Measurements from ENCODE around the gene PCID2.
A peak's percentile ranks its signal among the peaks of the same experiment; 100 is the strongest.
"Not testable (repeated sequence)": the region's sequence is repeated elsewhere in the genome, so short reads cannot be mapped to it uniquely, and the experiment has no call there.

PCID2 gene

DNA sequence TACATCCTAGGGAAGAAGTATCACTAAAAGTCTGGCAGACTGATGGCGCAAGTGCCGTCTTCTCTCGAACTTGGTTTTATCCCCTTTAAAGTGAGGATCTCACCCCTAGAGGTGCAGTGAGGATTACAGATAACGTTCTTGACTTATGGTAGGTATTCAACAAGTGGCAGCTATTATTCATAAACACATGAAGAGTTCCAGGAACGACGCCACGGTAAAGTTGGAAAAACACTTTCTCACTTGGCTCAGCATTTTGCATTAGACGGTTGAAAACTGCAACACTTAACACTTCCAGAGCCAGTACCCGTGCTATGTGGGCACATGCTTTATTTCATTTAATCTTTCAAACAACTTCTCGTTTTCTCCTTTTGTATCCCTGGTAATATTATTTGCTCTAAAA lies 41.3 kb downstream of the PCID2 start:
- no peak for DNase-seq

GRCh38 chr13:113166681-113167080 lies 41.8 kb downstream of the PCID2 start:
- DNase-seq, result no peak

GRCh38 chr13:113166266-113166665 lies 42.2 kb downstream of the PCID2 start:
- DNase-seq, result no peak

DNA sequence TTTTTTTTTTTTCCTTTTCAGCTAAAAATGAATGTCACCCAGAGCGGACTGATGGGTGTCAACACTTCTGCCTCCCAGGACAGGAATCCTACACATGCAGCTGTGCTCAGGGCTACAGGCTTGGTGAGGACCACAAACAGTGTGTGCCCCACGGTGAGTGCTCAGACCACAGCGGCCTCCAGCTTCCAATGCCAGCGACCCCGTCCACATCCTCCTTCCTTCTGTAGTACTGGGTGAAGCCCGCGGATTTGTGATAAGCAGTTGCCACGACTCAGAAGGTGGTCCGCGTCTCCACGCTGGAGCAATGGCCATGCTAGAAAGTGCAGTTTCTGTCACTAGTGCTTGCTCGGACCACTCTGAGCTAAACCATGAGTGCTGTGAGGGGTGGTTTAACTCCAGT lies 44.0 kb downstream of the PCID2 start:
- no peak for DNase-seq

- DNase-seq, result no peak
Measured at GRCh38 chr13:113162783-113163685, 45.4 kb downstream of the PCID2 start.

DNA sequence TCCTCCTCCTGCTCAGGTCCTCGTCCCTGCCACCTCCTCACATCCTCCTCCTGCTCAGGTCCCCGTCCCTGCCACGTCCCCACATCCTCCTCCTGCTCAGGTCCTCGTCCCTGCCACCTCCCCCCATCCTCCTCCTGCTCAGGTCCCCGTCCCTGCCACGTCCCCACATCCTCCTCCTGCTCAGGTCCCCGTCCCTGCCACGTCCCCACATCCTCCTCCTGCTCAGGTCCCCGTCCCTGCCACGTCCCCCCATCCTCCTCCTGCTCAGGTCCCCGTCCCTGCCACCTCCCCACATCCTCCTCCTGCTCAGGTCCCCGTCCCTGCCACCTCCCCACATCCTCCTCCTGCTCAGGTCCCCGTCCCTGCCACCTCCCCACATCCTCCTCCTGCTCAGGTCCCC lies 46.5 kb downstream of the PCID2 start:
- DNase-seq, result not testable (repeated sequence)

GRCh38 chr13:113161433-113161832 lies 47.0 kb downstream of the PCID2 start:
- no peak for DNase-seq

GRCh38 chr13:113160983-113161382 lies 47.5 kb downstream of the PCID2 start:
- DNase-seq, result no peak

DNA sequence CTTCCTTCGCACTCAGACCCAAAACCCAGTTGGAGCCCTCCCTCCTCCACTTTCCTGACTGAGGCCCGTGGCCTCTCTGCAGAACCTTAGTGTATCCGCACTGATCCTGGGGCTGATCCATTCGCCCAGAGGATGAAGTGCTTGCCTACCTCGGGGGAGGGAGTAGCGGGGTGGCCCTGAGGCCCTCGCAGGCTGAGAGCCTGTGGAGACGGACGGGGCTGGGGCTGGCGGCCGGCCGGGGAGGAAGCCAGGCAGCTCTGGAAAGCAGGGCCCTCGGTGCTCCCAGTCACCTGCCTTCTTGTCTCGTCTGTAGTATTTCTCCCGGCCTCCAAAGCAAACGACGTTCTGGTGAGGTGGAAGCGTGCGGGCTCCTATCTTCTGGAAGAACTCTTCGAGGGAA lies 48.8 kb downstream of the PCID2 start:
- no peak for DNase-seq

- no peak for DNase-seq
Measured at GRCh38 chr13:113158946-113159345, 49.5 kb downstream of the PCID2 start.

- no peak for DNase-seq
Measured at GRCh38 chr13:113157929-113158747, 50.3 kb downstream of the PCID2 start, which contains the start of gene PROZ. TSS of gene PROZ (plus strand) at chr13:113158648. CDS start at chr13:113158661, 13 bp downstream.

DNA sequence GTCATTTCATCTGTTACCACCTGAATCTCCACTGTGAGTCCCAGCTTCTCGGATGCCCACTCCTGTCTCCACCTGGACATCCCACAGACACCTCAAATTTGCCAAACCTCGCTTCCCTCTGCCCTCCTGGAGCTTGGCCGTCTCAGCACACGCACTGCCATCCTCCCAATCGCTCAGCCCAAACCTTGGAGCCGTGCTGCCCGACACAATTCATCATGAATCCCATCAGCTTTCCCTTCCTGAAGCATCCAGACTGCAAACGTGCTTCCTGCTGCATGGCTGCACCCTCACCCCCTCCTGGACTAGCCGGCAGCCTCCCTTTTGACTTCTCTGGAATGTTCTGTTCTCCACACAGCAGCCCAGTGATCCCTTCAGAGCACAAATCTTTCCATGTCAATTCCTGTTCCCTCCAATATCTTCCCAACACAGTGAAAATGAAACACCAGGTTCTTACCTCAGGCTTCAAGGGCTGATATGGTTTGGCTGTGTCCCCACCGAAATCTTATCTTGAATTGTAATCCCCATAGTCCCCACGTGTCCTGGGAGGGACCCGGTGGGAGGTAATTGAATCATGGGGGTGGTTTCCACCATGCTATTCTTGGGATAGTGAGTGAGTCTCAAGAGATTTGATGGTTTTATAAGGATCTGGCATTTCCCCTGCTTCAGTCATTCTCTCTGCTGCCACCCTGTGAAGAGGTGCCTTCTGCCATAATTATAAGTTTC lies 51.1 kb downstream of the PCID2 start:
- DNase-seq, result no peak

- DNase-seq, result no peak
Measured at GRCh38 chr13:113155982-113156655, 52.4 kb downstream of the PCID2 start.

GRCh38 chr13:113155201-113155600 lies 53.3 kb downstream of the PCID2 start:
- no peak for DNase-seq

- peak in 52 of 56 donors; percentile 24 to 89 (median 68) for DNase-seq
Measured at GRCh38 chr13:113153810-113154748, 54.4 kb downstream of the PCID2 start.

DNA sequence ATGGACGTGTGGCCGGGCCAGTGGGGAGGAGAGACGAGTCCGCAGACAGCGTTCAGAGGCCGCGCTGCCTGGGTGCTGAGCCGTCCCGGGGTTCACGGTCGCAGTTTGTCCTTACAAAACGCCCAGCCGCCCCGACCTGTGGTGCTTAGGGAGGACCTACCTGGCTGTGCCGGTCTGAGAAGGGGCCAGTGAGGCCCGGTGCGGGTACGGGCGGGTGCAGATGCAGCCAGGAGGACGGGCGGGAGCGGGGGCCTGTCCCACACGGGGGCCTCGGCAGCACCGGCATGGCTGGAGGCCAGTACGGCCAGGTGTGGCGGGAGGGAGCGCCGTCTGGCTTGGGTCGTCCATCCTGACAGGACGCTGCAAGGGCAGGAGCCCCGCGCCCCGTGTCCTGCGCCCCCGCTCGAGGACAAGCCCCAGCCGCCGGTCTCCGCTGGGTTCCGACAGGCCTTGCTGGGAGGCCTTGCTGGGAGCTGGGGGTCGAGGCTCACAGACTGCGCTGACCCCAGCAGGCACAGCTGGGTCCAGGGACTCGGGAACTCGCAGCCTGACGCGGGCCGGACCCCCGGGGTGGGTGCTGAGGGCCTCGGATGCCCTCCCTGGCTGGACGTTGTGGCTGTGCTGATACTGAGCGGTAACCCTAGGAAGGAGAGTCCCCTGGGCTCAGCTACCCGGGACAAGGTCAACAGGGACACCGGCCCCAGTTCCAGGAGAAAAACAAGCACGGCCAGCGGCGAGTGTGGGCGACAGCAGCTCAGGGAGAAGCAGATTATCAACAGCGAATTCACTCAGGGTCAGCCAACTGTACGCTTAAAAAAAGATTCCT lies 55.3 kb downstream of the PCID2 start:
- DNase-seq, result peak in 22 of 56 donors; percentile 31 to 66 (median 52)

- no peak for DNase-seq
Measured at GRCh38 chr13:113152691-113152983, 55.8 kb downstream of the PCID2 start.

- peak in 1 of 56 donors; percentile 27 for DNase-seq
Measured at GRCh38 chr13:113151745-113152690, 56.5 kb downstream of the PCID2 start.
